Ascending aorta (tissue), 2 donors: ENCODE results near the gene CFAP410. TPM values are rescaled to one million over a fixed set of nuclear protein-coding genes. Genes with fewer than 3 reads are reported as not detected.

Experiments
- DNase-seq, 2 donors: peaks; one replicate each; pipeline ENCODE4 v3.0.0-alpha.2; 2019; ENCODE audit warnings: low spot score in 2 of 2
- H3K27ac ChIP-seq, 2 donors: fragments of 200-600 bp; sonication (generic); one replicate each; pipeline ENCODE4 v1.5.1; 2016 to 2017; ENCODE audit warnings: mild to moderate bottlenecking in 1 of 2
- H3K27me3 ChIP-seq: fragments of 200-600 bp; sonication (generic); one replicate; pipeline ENCODE4 v1.5.1; 2017
- H3K36me3 ChIP-seq, 2 donors: fragments of 200-600 bp; sonication (generic); one replicate each; pipeline ENCODE4 v1.5.1; 2016
- H3K4me1 ChIP-seq, 2 donors: fragments of 200-600 bp; sonication (generic); one replicate each; pipeline ENCODE4 v1.5.1; 2016 to 2017; ENCODE audit warnings: mild to moderate bottlenecking in 1 of 2
- H3K4me3 ChIP-seq, 2 donors: fragments of 200-600 bp; sonication (generic); one replicate each; pipeline ENCODE4 v1.5.1; 2016 to 2017; ENCODE audit warnings: mild to moderate bottlenecking in 1 of 2
- H3K9me3 ChIP-seq, 2 donors: fragments of 200-600 bp; sonication (generic); one replicate each; pipeline ENCODE4 v1.5.1; 2016
- CTCF ChIP-seq, 3 experiments: fragments of 200-600 bp in 2 of 3; fragments of 450-650 bp in 1 of 3; sonication (generic) in 2 of 3; IDR thresholded peaks; one replicate each; pipeline ENCODE4 v1.5.1; 2016 to 2019; ENCODE audit warnings: antibody characterized with exemption in 3 of 3, mild to moderate bottlenecking in 1 of 3, moderate library complexity in 1 of 3
- intact Hi-C: fragments of 100-400 bp; cut with DNase I; formaldehyde crosslinking; loops from one replicate; pipeline ENCODE4 v1.15.1; 2023
- total RNA-seq: library from RNA; depleted of rRNA; stranded (reverse); fragments of >200 nt; gene quantifications from one replicate; pipeline ENCODE4 v1.1.0, GENCODE V29; 2016

Gene CFAP410
- total RNA-seq, 1 donor from 2014 or later, result 68.5 TPM

DNA sequence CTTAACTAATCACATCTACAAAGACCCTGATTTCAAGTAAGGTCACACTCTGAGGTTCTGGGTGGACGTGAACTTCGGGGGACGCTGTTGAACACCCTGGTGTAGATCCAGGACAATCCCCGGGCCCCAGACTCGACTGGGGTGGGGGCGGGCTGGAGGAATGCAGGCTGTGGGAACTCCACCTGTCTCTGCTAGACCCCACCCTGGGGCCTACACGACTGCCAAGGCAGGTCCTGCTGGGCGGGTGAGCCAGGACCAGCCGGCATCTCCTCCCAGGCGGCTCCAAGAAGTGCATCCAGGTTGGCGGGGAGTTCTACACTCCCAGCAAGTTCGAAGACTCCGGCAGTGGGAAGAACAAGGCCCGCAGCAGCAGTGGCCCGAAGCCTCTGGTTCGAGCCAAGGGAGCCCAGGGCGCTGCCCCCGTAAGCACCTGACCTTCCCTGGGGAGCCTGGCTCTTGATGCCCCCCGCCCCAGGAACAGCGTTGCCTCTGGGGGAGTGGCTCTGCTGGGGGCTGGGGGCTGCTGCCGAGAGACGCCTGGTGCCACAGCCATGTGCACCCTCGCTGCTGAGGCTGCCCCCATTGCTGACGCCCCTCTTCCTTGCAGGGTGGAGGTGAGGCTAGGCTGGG lies 49.7 kb downstream of the CFAP410 start:
- Histone ChIP-seq H3K27ac (no peak overlapping the region), H3K4me1 (no peaks in the 10 kb centered on the region), H3K36me3 (no peaks in the 10 kb centered on the region), H3K4me3 (no peak overlapping the region), H3K9me3 (no peaks in the 10 kb centered on the region), H3K27me3 (no peaks in the 10 kb centered on the region)
- DNase-seq, result no peak
- intact Hi-C loops, result no loop called here
- no peak for TF ChIP-seq CTCF (IDR thresholded peaks at IDR 0.05)

- DNase-seq, result no peak
- intact Hi-C loops, result no loop called here
- TF ChIP-seq CTCF (IDR thresholded peaks at IDR 0.05), result no peak
These were observed 50.7 kb downstream of the CFAP410 start for GRCh38 chr21:44288251-44289110.

DNA sequence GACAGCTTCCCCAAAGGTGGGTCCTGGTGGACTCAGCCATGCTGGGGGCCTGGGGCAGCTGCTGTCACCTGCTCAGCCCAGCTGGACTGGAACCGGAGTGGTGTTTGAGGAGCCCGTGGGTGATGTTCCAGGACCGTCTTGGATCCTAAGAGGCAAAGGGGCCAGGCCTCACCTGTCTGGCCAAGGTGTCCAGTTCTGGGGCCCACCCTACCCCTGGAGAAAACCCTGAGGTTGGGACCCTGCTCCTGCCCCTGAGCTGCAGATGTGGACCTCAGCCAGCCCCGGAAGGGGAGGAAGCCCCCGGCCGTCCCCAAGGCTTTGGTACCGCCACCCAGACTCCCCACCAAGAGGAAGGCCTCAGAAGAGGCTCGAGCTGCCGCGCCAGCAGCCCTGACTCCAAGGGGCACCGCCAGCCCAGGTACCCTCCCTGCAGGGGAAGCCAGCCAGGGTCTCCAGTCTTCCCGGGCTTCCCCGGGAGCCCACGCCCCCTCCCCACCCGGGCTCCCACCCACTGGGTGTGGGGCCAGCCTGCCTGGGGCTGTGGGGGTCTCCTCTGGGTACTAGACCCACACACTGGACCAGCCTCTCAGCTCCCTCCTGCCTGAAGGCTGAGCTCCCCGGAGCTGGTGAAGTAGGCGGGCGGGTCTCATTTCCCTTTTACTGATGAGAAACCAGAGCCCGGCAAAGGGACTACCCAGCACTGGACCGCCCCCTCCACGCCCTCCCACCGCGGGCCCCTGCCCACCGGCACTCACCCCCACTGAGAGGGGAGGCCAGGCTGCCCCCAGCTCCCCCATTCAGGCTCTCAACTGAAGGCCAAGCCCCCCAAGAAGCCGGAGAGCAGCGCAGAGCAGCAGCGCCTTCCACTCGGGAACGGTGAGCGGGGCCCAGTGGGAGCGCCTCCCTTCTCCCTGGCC lies 52.2 kb downstream of the CFAP410 start:
- Histone ChIP-seq H3K36me3 (no peaks in the 10 kb centered on the region), H3K4me3 (no peak overlapping the region), H3K27ac (no peak overlapping the region), H3K4me1 (no peaks in the 10 kb centered on the region), H3K9me3 (no peaks in the 10 kb centered on the region), H3K27me3 (no peaks in the 10 kb centered on the region)
- DNase-seq, result no peak
- intact Hi-C loops, result no loop called here
- no peak for TF ChIP-seq CTCF (IDR thresholded peaks at IDR 0.05)

More at GRCh38 chr21:44288251-44289110, 50.7 kb downstream of the CFAP410 start:
- Histone ChIP-seq H3K27me3 (no peaks in the 10 kb centered on the region), H3K27ac (no peak overlapping the region), H3K36me3 (no peaks in the 10 kb centered on the region), H3K4me3 (no peak overlapping the region), H3K4me1 (no peaks in the 10 kb centered on the region), H3K9me3 (no peaks in the 10 kb centered on the region)

- Histone ChIP-seq H3K4me3 (peak overlapping the region; percentile 15 to 35), H3K4me1 (no peaks in the 10 kb centered on the region), H3K36me3 (no peaks in the 10 kb centered on the region), H3K27ac (no peak overlapping the region), H3K9me3 (no peaks in the 10 kb centered on the region), H3K27me3 (no peaks in the 10 kb centered on the region)
- no peak for TF ChIP-seq CTCF (IDR thresholded peaks at IDR 0.05)
- intact Hi-C loops, result no loop called here
- DNase-seq, result no peak
These were observed 53.0 kb downstream of the CFAP410 start for GRCh38 chr21:44286086-44286715.
